ENCODE measurements around the gene MEA1. TPM values are rescaled to one million over a fixed set of nuclear protein-coding genes. Genes with fewer than 3 reads are reported as not detected.

The MEA1 gene
- total RNA-seq, 3 donors from 2014 or later, result 95.7 to 98.6 (median 96.8) TPM

- no peaks in the 10 kb centered on the region for H3K4me1 Mint-ChIP-seq (ENCODE audit: low read depth)
- DNase-seq, result no peak
- H3K9me3 Mint-ChIP-seq, result no peaks in the 10 kb centered on the region
- H3K27me3 Mint-ChIP-seq (ENCODE audit: low read depth), result no peaks in the 10 kb centered on the region
- ATAC-seq, result no peak
- H3K4me3 Mint-ChIP-seq, result no peak overlapping the region
- peaks cover 23% of the 10 kb centered on the region for H3K36me3 Mint-ChIP-seq (ENCODE audit: insufficient read depth)
Observed at GRCh38 chr6:43032326-43032725, 18.6 kb upstream of the MEA1 start.

- Mint-ChIP-seq H3K4me3 (no peak overlapping the region), H3K4me1 (ENCODE audit: low read depth) (peaks cover 8% of the 10 kb centered on the region), H3K27me3 (ENCODE audit: low read depth) (no peaks in the 10 kb centered on the region), H3K36me3 (ENCODE audit: insufficient read depth) (peaks cover 34% of the 10 kb centered on the region), H3K9me3 (no peaks in the 10 kb centered on the region)
- ATAC-seq (no peak), DNase-seq (no peak)
Observed at GRCh38 chr6:43029120-43029519, 15.4 kb upstream of the MEA1 start.

GRCh38 chr6:43026365-43026764, 12.6 kb upstream of the MEA1 start:
- no peak overlapping the region for H3K4me3 Mint-ChIP-seq
- peaks cover 28% of the 10 kb centered on the region for H3K36me3 Mint-ChIP-seq (ENCODE audit: insufficient read depth)
- DNase-seq (no peak), ATAC-seq (no peak)
- H3K4me1 Mint-ChIP-seq (ENCODE audit: low read depth), result peaks cover 20% of the 10 kb centered on the region
- no peaks in the 10 kb centered on the region for H3K27me3 Mint-ChIP-seq (ENCODE audit: low read depth)
- no peaks in the 10 kb centered on the region for H3K9me3 Mint-ChIP-seq

- DNase-seq (no peak), ATAC-seq (no peak)
- peaks cover 29% of the 10 kb centered on the region for H3K36me3 Mint-ChIP-seq (ENCODE audit: insufficient read depth)
- no peaks in the 10 kb centered on the region for H3K27me3 Mint-ChIP-seq (ENCODE audit: low read depth)
- H3K4me3 Mint-ChIP-seq, result peak overlapping the region; percentile 17
- no peaks in the 10 kb centered on the region for H3K9me3 Mint-ChIP-seq
- peaks cover 25% of the 10 kb centered on the region for H3K4me1 Mint-ChIP-seq (ENCODE audit: low read depth)
Observed at GRCh38 chr6:43024436-43024835, 10.7 kb upstream of the MEA1 start.

- peak; percentile 95 to 96 for ATAC-seq
- Mint-ChIP-seq H3K4me1 (ENCODE audit: low read depth) (peaks cover 38% of the 10 kb centered on the region), H3K9me3 (no peaks in the 10 kb centered on the region)
Observed at GRCh38 chr6:43021270-43022047, 7.7 kb upstream of the MEA1 start, which contains the start of gene RRP36. Gene RRP36, plus strand, starts transcription at chr6:43021623. Its CDS starts 32 bp downstream, at chr6:43021655.

GRCh38 chr6:43020847-43021246, 7.1 kb upstream of the MEA1 start:
- Mint-ChIP-seq H3K4me3 (peak overlapping the region; percentile 97), H3K36me3 (ENCODE audit: insufficient read depth) (peaks cover 25% of the 10 kb centered on the region), H3K27me3 (ENCODE audit: low read depth) (no peaks in the 10 kb centered on the region), H3K9me3 (no peaks in the 10 kb centered on the region), H3K4me1 (ENCODE audit: low read depth) (peaks cover 44% of the 10 kb centered on the region)
- DNase-seq (no peak), ATAC-seq (no peak)

More at GRCh38 chr6:43021270-43022047, 7.7 kb upstream of the MEA1 start, which contains the start of gene RRP36:
- Mint-ChIP-seq H3K27me3 (ENCODE audit: low read depth) (no peaks in the 10 kb centered on the region), H3K4me3 (peak within 1 kb of the TSS; percentile 97), H3K36me3 (ENCODE audit: insufficient read depth) (peaks cover 27% of the 10 kb centered on the region)
- peak; percentile 61 for DNase-seq

- no peaks in the 10 kb centered on the region for H3K9me3 Mint-ChIP-seq
- peaks cover 48% of the 10 kb centered on the region for H3K4me1 Mint-ChIP-seq (ENCODE audit: low read depth)
- peak overlapping the region; percentile 97 for H3K4me3 Mint-ChIP-seq
- no peaks in the 10 kb centered on the region for H3K27me3 Mint-ChIP-seq (ENCODE audit: low read depth)
- ATAC-seq (no peak), DNase-seq (no peak)
- peaks cover 23% of the 10 kb centered on the region for H3K36me3 Mint-ChIP-seq (ENCODE audit: insufficient read depth)
Observed at GRCh38 chr6:43020052-43020705, 6.4 kb upstream of the MEA1 start.

GRCh38 chr6:43019152-43019551, 5.4 kb upstream of the MEA1 start:
- Mint-ChIP-seq H3K4me3 (peak overlapping the region; percentile 12), H3K9me3 (no peaks in the 10 kb centered on the region), H3K4me1 (ENCODE audit: low read depth) (peaks cover 49% of the 10 kb centered on the region), H3K36me3 (ENCODE audit: insufficient read depth) (peaks cover 16% of the 10 kb centered on the region), H3K27me3 (ENCODE audit: low read depth) (no peaks in the 10 kb centered on the region)
- no peak for ATAC-seq
- DNase-seq, result no peak

GRCh38 chr6:43016943-43017334, 3.2 kb upstream of the MEA1 start:
- Mint-ChIP-seq H3K4me1 (ENCODE audit: low read depth) (peaks cover 58% of the 10 kb centered on the region), H3K4me3 (no peak overlapping the region), H3K36me3 (ENCODE audit: insufficient read depth) (peaks cover 15% of the 10 kb centered on the region), H3K9me3 (no peaks in the 10 kb centered on the region), H3K27me3 (ENCODE audit: low read depth) (no peaks in the 10 kb centered on the region)
- DNase-seq (no peak), ATAC-seq (no peak)

- Mint-ChIP-seq H3K36me3 (ENCODE audit: insufficient read depth) (peaks cover 17% of the 10 kb centered on the region), H3K27me3 (ENCODE audit: low read depth) (no peaks in the 10 kb centered on the region), H3K4me3 (peak overlapping the region; percentile 38), H3K9me3 (no peaks in the 10 kb centered on the region), H3K4me1 (ENCODE audit: low read depth) (peaks cover 61% of the 10 kb centered on the region)
- no peak for ATAC-seq
- no peak for DNase-seq
Observed at GRCh38 chr6:43016176-43016942, 2.6 kb upstream of the MEA1 start.

GRCh38 chr6:43014434-43014909, 726 bp upstream of the MEA1 start:
- H3K4me3 Mint-ChIP-seq, result peak overlapping the region; percentile 95
- DNase-seq (no peak), ATAC-seq (no peak)
- peaks cover 18% of the 10 kb centered on the region for H3K36me3 Mint-ChIP-seq (ENCODE audit: insufficient read depth)
- H3K27me3 Mint-ChIP-seq (ENCODE audit: low read depth), result no peaks in the 10 kb centered on the region
- peaks cover 56% of the 10 kb centered on the region for H3K4me1 Mint-ChIP-seq (ENCODE audit: low read depth)
- no peaks in the 10 kb centered on the region for H3K9me3 Mint-ChIP-seq

- peak overlapping the region; percentile 95 for H3K4me3 Mint-ChIP-seq
- peak; percentile 34 to 39 for ATAC-seq
- peaks cover 56% of the 10 kb centered on the region for H3K4me1 Mint-ChIP-seq (ENCODE audit: low read depth)
- no peak for DNase-seq
- H3K9me3 Mint-ChIP-seq, result no peaks in the 10 kb centered on the region
- no peaks in the 10 kb centered on the region for H3K27me3 Mint-ChIP-seq (ENCODE audit: low read depth)
- H3K36me3 Mint-ChIP-seq (ENCODE audit: insufficient read depth), result peaks cover 22% of the 10 kb centered on the region
Observed at GRCh38 chr6:43013097-43013842, 476 bp downstream of the MEA1 start.

GRCh38 chr6:43012364-43012763, 1.4 kb downstream of the MEA1 start:
- Mint-ChIP-seq H3K4me3 (peak overlapping the region; percentile 95), H3K9me3 (no peaks in the 10 kb centered on the region), H3K4me1 (ENCODE audit: low read depth) (peaks cover 51% of the 10 kb centered on the region), H3K27me3 (ENCODE audit: low read depth) (no peaks in the 10 kb centered on the region), H3K36me3 (ENCODE audit: insufficient read depth) (peaks cover 19% of the 10 kb centered on the region)
- ATAC-seq (no peak), DNase-seq (no peak)

- ATAC-seq (no peak), DNase-seq (no peak)
- peak overlapping the region; percentile 57 for H3K4me3 Mint-ChIP-seq
- H3K36me3 Mint-ChIP-seq (ENCODE audit: insufficient read depth), result peaks cover 19% of the 10 kb centered on the region
- peaks cover 40% of the 10 kb centered on the region for H3K4me1 Mint-ChIP-seq (ENCODE audit: low read depth)
- H3K9me3 Mint-ChIP-seq, result no peaks in the 10 kb centered on the region
- no peaks in the 10 kb centered on the region for H3K27me3 Mint-ChIP-seq (ENCODE audit: low read depth)
Observed at GRCh38 chr6:43011207-43011606, 2.5 kb downstream of the MEA1 start.
